ENCODE measurements around the gene BCL2. TPM values are rescaled to one million over a fixed set of nuclear protein-coding genes. Genes with fewer than 3 reads are reported as not detected.

The BCL2 gene
- total RNA-seq, 2 experiments from 2014 or later, result 1.4 to 2.5 TPM

GRCh38 chr18:63216516-63217311 is 102.9 kb downstream of the BCL2 start:
- intact Hi-C loops (cut with micrococcal nuclease; ENCODE audit: unreplicated experiment), result no loop called here
- TF ChIP-seq, protein P1, sequence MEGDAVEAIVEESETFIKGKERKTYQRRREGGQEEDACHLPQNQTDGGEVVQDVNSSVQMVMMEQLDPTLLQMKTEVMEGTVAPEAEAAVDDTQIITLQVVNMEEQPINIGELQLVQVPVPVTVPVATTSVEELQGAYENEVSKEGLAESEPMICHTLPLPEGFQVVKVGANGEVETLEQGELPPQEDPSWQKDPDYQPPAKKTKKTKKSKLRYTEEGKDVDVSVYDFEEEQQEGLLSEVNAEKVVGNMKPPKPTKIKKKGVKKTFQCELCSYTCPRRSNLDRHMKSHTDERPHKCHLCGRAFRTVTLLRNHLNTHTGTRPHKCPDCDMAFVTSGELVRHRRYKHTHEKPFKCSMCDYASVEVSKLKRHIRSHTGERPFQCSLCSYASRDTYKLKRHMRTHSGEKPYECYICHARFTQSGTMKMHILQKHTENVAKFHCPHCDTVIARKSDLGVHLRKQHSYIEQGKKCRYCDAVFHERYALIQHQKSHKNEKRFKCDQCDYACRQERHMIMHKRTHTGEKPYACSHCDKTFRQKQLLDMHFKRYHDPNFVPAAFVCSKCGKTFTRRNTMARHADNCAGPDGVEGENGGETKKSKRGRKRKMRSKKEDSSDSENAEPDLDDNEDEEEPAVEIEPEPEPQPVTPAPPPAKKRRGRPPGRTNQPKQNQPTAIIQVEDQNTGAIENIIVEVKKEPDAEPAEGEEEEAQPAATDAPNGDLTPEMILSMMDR (conservative IDR thresholded peaks at IDR 0.05; ENCODE audit: low read length), result no peak
- TF ChIP-seq EZH2phosphoT487 (IDR thresholded peaks at IDR 0.05; ENCODE audit: borderline replicate concordance, low read depth, low read length), result no peak
- Histone ChIP-seq H2AFZ (ENCODE audit: low read length) (no peak overlapping the region), H3K4me1 (ENCODE audit: insufficient read depth, low read length, poor library complexity, severe bottlenecking) (no peaks in the 10 kb centered on the region), H3K9me3 (ENCODE audit: low read length) (no peaks in the 10 kb centered on the region), H3K4me3 (ENCODE audit: low read depth, low read length, poor library complexity, severe bottlenecking) (no peak overlapping the region), H3K79me2 (ENCODE audit: insufficient read depth, low read depth, low read length) (no peaks in the 10 kb centered on the region), H3K36me3 (ENCODE audit: insufficient read depth, low read length) (no peaks in the 10 kb centered on the region), H3K9me2 (ENCODE audit: insufficient read depth, low read length) (no peaks in the 10 kb centered on the region), H3K4me2 (ENCODE audit: low read length) (no peak overlapping the region), H4K20me1 (ENCODE audit: insufficient read depth, low read length) (no peaks in the 10 kb centered on the region), H3K27ac (ENCODE audit: low read depth, low read length, poor library complexity, severe bottlenecking) (no peak overlapping the region)
- ChIA-PET POLR2A (no interaction called here), CTCF (ENCODE audit: unreplicated experiment) (no interaction called here)
- DNase-seq (ENCODE audit: low spot score), result no peak
- BruUV-seq (replicated peaks), result no TSS peak

GRCh38 chr18:63213936-63214671 is 105.5 kb downstream of the BCL2 start:
- BruUV-seq (replicated peaks), result no TSS peak
- POLR2A ChIA-PET, result no interaction called here

More at GRCh38 chr18:63213936-63214671, 105.5 kb downstream of the BCL2 start:
- H3K79me2 ChIP-seq (ENCODE audit: insufficient read depth, low read depth, low read length), result no peaks in the 10 kb centered on the region
- intact Hi-C loops (cut with micrococcal nuclease; ENCODE audit: unreplicated experiment), result no loop called here
- no peaks in the 10 kb centered on the region for H3K9me2 ChIP-seq (ENCODE audit: insufficient read depth, low read length)
- no peaks in the 10 kb centered on the region for H3K9me3 ChIP-seq (ENCODE audit: low read length)
- CTCF ChIA-PET (ENCODE audit: unreplicated experiment), result no interaction called here
- H3K27ac ChIP-seq (ENCODE audit: low read depth, low read length, poor library complexity, severe bottlenecking), result no peak overlapping the region
- no peak overlapping the region for H3K4me2 ChIP-seq (ENCODE audit: low read length)
- H2AFZ ChIP-seq (ENCODE audit: low read length), result no peak overlapping the region
- H3K4me1 ChIP-seq (ENCODE audit: insufficient read depth, low read length, poor library complexity, severe bottlenecking), result no peaks in the 10 kb centered on the region
- H3K36me3 ChIP-seq (ENCODE audit: insufficient read depth, low read length), result no peaks in the 10 kb centered on the region
- H3K4me3 ChIP-seq (ENCODE audit: low read depth, low read length, poor library complexity, severe bottlenecking), result no peak overlapping the region
- H4K20me1 ChIP-seq (ENCODE audit: insufficient read depth, low read length), result no peaks in the 10 kb centered on the region
- no peak for DNase-seq (ENCODE audit: low spot score)
- TF ChIP-seq, protein P1 (conservative IDR thresholded peaks at IDR 0.05; ENCODE audit: low read length), result no peak
- TF ChIP-seq EZH2phosphoT487 (IDR thresholded peaks at IDR 0.05; ENCODE audit: borderline replicate concordance, low read depth, low read length), result no peak
